Measurements from ENCODE around the gene NFATC3. TPM values are rescaled to one million over a fixed set of nuclear protein-coding genes. Genes with fewer than 3 reads are reported as not detected.
A peak's percentile ranks its signal among the peaks of the same experiment; 100 is the strongest.

NFATC3 gene
- total RNA-seq, 1 donor from 2014 or later = 51.8 TPM

DNA sequence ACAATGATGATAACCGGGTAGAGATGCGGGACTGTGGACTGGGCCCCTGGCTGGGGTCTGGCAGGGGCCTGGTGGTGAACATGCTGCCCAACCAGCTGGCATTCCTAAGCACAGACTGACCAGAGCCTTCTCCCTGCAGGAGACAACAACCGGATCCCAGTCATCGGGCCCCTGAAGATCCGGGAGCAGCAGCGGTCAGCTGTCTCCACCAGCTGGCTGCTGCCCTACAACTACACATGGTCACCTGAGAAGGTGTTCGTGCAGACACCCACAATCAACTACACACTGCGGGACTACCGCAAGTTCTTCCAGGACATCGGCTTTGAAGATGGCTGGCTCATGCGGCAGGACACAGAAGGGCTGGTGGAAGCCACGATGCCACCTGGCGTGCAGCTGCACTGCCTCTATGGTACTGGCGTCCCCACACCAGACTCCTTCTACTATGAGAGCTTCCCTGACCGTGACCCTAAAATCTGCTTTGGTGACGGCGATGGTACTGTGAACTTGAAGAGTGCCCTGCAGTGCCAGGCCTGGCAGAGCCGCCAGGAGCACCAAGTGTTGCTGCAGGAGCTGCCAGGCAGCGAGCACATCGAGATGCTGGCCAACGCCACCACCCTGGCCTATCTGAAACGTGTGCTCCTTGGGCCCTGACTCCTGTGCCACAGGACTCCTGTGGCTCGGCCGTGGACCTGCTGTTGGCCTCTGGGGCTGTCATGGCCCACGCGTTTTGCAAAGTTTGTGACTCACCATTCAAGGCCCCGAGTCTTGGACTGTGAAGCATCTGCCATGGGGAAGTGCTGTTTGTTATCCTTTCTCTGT is 174.0 kb downstream of the NFATC3 start:
- TF ChIP-seq, protein P1, sequence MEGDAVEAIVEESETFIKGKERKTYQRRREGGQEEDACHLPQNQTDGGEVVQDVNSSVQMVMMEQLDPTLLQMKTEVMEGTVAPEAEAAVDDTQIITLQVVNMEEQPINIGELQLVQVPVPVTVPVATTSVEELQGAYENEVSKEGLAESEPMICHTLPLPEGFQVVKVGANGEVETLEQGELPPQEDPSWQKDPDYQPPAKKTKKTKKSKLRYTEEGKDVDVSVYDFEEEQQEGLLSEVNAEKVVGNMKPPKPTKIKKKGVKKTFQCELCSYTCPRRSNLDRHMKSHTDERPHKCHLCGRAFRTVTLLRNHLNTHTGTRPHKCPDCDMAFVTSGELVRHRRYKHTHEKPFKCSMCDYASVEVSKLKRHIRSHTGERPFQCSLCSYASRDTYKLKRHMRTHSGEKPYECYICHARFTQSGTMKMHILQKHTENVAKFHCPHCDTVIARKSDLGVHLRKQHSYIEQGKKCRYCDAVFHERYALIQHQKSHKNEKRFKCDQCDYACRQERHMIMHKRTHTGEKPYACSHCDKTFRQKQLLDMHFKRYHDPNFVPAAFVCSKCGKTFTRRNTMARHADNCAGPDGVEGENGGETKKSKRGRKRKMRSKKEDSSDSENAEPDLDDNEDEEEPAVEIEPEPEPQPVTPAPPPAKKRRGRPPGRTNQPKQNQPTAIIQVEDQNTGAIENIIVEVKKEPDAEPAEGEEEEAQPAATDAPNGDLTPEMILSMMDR (IDR thresholded peaks at IDR 0.05; ENCODE audit: unreplicated experiment) = no peak
- H3K4me3 Mint-ChIP-seq = no peak overlapping the region
- DNase-seq (ENCODE audit: low spot score in 2 of 2, unreplicated experiment in 2 of 2) = no peak
- H3K4me1 Mint-ChIP-seq = peaks cover 14% of the 10 kb centered on the region
- peaks cover 2% of the 10 kb centered on the region for H3K36me3 Mint-ChIP-seq
- no peak overlapping the region for H3K27ac Mint-ChIP-seq
- H3K27me3 Mint-ChIP-seq (ENCODE audit: low read depth) = no peaks in the 10 kb centered on the region
- H3K9me3 Mint-ChIP-seq = no peaks in the 10 kb centered on the region

DNA sequence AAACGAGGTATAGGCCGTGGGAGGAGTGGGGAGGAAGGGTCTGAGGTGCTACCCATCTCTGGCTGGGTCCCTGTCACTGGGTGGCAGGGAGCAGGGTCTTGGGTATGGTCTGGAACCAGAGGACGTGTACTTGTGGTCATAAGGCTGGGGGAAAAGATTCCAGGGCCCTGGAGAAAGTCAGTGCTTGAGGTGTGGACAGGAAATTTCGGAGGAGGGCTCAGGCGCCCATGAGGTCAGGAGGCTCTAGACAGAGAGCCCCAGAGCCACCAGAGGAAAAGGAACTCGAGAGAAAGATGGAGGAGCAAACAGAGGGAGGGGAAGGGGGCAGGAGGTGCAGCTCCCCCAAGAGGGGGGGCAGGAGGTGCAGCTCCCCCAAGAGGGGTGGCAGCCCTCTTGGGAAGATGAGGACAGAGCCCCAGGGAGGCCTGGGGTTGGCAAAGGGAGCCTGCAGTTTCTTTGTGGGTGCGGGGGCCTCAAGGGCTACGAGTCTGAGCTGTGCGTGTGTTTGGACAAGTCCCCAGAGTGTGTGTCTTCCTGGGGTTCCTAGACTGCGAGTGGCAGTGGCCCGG is 178.5 kb downstream of the NFATC3 start:
- Mint-ChIP-seq H3K4me3 (peak overlapping the region; percentile 89), H3K9me3 (no peaks in the 10 kb centered on the region), H3K36me3 (peaks cover 2% of the 10 kb centered on the region), H3K27me3 (ENCODE audit: low read depth) (no peaks in the 10 kb centered on the region), H3K27ac (peak overlapping the region; percentile 99), H3K4me1 (peaks cover 37% of the 10 kb centered on the region)
- TF ChIP-seq, protein P1 (IDR thresholded peaks at IDR 0.05; ENCODE audit: unreplicated experiment) = no peak
- no peak for DNase-seq (ENCODE audit: low spot score in 2 of 2, unreplicated experiment in 2 of 2)

DNA sequence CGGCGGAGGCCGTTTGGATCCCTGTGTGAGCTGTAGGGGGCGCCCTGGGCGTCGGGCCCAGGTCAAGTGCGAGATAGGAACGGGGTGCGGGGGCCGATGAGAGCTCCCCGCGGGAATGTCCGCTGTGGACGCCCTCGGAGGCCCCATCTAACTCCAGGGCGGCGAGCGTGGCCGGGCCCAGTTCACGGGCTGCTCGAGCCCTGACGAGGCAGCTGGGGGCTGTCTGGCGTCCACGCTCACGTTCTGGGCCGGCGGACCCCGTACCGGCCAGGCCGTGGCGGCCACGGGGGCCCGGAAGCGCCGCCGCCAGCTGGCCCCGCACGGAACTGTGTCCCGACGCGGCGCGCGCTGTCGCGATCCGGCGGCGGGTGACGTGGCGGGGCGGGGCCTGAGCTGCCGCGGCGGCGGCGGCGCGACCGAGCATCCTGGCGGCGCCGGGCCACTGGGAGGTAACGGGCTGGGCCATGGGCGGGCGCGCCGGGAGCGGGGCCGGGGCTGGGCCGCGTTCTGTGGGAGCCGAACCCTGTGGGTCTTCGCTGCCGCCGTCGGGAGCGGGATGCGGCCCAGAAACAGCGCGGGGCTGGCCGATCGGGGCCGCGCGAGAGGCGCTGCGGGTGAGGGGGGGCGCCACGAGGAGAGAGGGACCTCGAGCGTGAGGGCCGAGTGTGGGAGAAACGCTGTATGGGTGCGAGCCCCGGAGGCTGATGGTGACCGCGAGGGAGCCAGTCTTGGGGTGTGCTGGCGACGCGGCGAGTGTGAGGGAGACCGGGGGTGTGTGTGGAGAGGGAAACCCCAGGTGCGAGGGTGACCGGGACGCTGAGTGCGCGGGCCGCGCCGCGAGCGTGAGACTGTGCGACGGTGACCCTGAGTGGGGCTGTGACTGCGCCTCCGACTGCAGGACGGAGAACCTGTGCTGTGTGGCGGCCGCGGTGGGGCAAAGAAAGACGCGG is 179.2 kb downstream of the NFATC3 start, which contains the start of gene SLC7A6:
TSS of gene SLC7A6 (plus strand) at position 399 of the 950 bp plus-strand sequence. CDS start 10,201 bp downstream, outside the sequence.
- Mint-ChIP-seq H3K4me1 (peaks cover 42% of the 10 kb centered on the region), H3K9me3 (no peaks in the 10 kb centered on the region), H3K4me3 (peak within 1 kb of the TSS; percentile 94), H3K27ac (peak within 1 kb of the TSS; percentile 99), H3K27me3 (ENCODE audit: low read depth) (no peaks in the 10 kb centered on the region), H3K36me3 (peaks cover 2% of the 10 kb centered on the region)
- peak; percentile 71 to 85 for DNase-seq (ENCODE audit: low spot score in 2 of 2, unreplicated experiment in 2 of 2)
- TF ChIP-seq, protein P1 (IDR thresholded peaks at IDR 0.05; ENCODE audit: unreplicated experiment) = peak; percentile 72

DNA sequence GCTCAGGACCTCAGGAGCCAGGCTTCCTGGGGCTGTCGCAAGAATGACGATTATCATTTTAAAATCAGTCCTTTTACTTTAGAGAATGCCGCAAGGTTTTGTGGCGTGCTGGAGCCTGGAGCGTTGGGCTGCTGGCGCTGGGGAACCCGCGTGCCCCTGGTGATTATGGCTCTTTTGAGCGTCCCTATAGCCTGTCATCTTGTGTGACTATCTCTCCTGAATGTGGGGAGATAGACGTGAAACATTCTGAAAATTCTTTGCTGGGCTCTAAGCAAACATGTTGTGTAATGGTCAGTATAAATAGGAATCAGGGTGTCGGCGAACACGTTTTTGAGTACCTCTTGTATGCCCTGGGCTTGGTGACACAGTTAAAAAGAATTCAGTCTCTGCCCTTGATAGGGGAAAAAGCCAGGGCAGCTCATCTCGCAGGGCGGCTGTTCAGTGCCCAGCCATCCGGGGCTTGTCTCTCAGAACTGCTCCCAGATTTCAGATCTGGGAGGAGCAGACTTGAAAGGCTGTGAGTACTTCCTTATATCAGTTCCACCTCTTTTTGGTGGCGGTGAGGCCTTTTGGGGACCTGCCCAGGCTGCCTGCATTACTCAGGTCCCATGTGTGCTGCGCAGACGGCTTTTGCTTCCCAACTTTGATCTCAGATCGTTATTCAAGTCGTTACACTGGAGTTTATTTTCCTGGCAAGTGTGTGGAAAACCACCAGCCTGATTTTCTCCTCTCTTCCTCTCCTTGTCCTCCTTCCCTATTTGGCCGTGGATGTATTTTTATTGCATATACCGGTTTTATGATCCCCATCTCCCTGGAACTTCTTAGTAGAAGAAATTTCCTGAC is 180.1 kb downstream of the NFATC3 start:
- Mint-ChIP-seq H3K4me1 (peaks cover 43% of the 10 kb centered on the region), H3K36me3 (no peaks in the 10 kb centered on the region), H3K4me3 (peak overlapping the region; percentile 94), H3K27me3 (ENCODE audit: low read depth) (no peaks in the 10 kb centered on the region), H3K27ac (peak overlapping the region; percentile 96), H3K9me3 (no peaks in the 10 kb centered on the region)
- TF ChIP-seq, protein P1 (IDR thresholded peaks at IDR 0.05; ENCODE audit: unreplicated experiment) = no peak
- peak in 1 of 2 experiments; percentile 49 for DNase-seq (ENCODE audit: low spot score in 2 of 2, unreplicated experiment in 2 of 2)
